IPS DF 4.7 (cell line): ENCODE measurements around the gene STK32A.
"Not testable (repeated sequence)": the region's sequence is repeated elsewhere in the genome, so short reads cannot be mapped to it uniquely, and the experiment has no call there.

Source experiments
- DNase-seq: peaks from one replicate; pipeline ENCODE4 v3.0.0-alpha.2; 2013; ENCODE audit warnings: low spot score; ENCODE audit errors: extremely low read depth

The STK32A gene

DNA sequence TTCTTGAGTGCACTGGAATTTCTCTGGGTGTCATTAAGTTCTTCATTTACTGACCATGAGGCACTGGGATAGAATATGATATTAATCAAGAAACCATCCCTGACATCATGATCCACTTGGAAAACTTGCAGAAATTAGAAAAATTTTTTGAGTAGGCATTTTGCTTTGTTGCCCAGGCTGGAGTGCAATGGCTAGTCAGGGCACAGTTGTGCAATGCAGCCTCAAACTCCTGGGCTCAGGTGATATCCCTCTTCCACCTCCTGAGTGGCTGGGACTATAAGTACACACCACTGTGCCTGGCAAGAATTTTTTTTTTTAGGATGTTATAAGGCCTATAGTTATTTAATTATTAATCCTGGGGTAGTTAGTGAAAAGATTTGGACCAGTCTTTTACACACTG is 106.5 kb downstream of the STK32A start:
- no peak for DNase-seq

DNA sequence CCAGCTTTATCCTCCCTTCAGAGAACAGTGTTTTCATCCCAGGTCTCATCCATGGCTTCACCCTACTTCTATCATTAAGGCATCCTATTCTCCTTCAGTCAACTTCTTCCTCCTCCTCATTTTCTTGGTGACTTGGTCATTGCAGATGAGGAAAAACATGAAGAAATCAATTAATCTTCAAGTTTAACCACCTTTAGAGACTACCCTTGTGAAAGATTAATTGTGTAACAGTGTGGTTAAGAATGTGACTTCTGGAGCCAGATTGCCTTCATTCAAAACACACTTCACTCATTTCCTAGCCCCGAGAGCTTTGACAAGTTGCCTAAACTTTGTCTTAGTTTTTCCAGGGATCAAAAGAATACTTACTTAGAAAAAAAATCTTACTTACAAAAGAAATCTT is 110.0 kb downstream of the STK32A start:
- DNase-seq = no peak

GRCh38 chr5:147346006-147346561 is 111.3 kb downstream of the STK32A start:
- DNase-seq = no peak

DNA sequence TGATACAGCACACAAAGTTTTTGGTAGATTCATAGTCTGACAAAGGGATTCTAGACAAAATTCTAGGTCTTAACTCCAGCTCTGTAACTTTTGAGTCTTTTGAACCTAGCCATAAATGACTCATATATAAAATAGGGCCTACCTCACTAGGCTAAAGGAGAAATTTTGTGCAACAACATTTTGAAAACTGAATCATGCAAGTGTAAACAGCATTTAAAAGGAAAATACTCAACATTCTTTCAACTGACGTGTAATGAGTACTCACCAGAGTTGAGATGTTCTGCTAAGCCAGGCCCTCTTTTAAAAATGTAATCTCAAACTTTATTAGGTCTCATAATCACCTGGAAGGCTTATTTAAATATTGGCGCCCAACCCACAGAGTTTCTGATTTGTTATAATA is 113.2 kb downstream of the STK32A start:
- no peak for DNase-seq

- DNase-seq = no peak
Observed at GRCh38 chr5:147348451-147348850, 113.6 kb downstream of the STK32A start.

GRCh38 chr5:147349241-147349640 is 114.4 kb downstream of the STK32A start:
- DNase-seq = no peak

- DNase-seq = no peak
Observed at GRCh38 chr5:147359101-147359500, 124.3 kb downstream of the STK32A start.

GRCh38 chr5:147359581-147359980 is 124.8 kb downstream of the STK32A start:
- no peak for DNase-seq

- no peak for DNase-seq
Observed at GRCh38 chr5:147360816-147361215, 126.0 kb downstream of the STK32A start.

DNA sequence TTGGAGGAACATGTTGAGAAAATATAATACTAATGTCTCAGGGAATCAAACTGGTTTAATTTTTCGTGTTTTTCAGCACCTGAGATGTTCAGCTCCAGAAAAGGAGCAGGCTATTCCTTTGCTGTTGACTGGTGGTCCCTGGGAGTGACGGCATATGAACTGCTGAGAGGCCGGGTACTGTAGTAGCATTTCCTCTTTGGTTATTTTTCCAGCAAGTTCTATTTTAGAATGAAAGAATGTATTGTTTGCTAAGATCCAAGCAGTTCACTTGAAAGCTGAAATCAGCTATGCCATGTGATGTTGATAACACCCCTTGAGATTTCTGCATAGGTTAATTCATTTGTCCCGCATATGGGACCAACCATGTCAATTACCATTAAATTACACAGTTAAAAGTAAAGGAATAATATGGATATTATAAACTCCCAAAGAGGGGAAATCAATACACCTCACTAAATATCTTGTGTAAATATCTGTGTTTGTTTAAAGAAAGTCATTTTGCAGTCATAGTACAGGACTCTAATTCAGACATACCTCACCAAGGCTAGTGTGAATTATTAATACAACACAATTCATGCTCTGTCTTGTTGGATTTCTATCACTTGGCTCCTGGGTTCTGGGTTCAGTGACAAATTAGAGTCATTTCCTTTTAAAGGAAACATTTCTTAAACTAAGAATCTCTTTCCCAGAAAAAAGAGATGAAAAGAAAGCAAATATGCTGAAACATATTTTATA is 126.8 kb downstream of the STK32A start:
- no peak for DNase-seq

DNA sequence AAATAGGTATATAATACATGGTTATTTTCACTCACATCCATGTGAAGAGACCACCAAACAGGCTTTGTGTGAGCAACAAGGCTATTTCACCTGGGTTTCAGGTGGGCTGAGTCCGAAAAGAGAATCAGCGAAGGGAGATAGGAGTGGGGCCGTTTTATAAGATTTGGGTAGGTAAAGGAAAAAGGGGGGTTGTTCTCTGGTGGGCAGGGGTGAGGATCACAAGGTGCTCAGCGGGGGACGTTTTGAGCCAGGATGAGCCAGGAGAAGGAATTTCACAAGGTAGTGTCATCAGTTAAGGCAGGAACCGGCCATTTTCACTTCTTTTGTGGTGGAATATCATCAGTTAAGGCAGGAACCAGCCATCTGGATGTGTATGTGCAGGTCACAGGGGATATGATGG is 132.6 kb downstream of the STK32A start:
- not testable (repeated sequence) for DNase-seq

GRCh38 chr5:147369742-147370374 is 135.0 kb downstream of the STK32A start:
- no peak for DNase-seq

DNA sequence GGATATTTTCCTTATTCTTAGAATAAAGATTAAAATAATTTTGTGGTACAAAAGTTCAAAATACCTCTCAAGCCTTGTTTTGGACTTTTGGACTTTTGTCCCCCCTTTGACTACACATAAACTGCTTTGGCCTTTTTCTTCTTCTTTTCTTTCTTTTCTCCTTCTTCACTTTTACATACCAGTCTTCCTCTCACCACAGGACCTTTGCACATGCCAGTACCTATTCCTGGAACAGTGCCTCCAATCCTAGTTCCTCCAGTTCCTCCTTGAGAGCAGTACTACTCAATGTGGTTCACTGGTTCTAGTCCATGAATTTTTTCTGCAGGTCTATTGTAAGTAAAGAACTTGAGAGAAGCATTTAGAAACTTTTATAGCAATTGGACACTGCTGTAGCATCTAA is 136.5 kb downstream of the STK32A start:
- no peak for DNase-seq

DNA sequence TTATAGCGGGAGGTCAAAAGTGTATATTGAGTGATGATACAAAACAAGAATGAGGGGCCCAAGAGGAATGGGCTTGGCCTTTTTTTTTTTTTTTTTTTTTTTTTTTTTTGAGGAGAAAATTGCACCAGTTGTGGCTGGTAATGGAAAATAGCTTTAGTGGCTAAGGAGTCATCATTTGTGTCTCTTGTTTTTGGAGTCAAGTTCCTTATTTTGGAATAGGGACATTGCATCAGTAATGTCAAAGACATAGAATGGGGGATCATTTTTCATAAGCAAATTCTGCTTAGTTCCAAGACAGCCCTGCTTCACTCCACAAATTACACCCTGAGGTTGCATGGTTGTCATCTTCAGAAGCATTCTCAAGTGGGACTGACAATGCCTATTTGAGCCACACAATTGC is 137.4 kb downstream of the STK32A start:
- no peak for DNase-seq

DNA sequence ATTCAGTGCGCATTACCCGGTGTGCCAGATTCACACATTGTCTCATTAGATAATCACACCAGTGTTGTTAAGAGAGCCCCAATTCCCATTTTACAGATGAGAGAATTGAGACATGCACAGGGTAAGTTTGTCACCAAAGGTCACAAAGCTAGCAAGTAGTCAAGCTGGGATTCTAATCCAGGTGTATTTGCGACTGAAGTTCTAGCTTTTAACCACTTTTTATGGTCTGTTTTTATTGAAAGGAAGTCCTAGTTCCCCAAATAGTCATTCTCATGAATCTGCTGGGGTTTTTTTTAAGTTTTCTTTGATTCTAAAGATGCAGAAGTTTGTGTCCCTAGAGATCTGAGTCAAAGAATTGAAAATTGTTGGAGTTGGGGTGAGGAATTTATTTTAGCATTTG is 138.5 kb downstream of the STK32A start:
- no peak for DNase-seq

GRCh38 chr5:147375151-147375550 is 140.3 kb downstream of the STK32A start:
- no peak for DNase-seq

- no peak for DNase-seq
Observed at GRCh38 chr5:147377682-147378081, 142.9 kb downstream of the STK32A start.

DNA sequence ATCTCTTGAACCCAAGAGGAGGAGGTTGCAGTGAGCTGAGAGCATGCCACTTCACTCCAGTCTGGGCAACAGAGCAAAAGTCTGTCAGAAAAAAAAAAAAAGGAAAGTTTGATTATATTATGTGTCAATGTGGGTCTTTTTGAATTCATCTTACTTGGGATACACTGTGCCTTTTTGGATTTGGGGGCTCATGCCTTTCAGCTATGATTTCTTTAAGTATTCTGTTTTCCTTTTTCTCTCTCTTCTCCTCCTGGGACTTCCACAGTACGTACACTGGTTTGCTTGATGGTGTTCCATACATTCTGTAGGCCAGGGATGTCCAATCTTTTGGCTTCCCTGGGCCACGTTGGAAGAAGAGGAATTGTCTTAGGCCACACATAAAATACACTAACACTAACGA is 146.7 kb downstream of the STK32A start:
- no peak for DNase-seq

GRCh38 chr5:147382776-147383175 is 147.9 kb downstream of the STK32A start:
- DNase-seq = no peak

DNA sequence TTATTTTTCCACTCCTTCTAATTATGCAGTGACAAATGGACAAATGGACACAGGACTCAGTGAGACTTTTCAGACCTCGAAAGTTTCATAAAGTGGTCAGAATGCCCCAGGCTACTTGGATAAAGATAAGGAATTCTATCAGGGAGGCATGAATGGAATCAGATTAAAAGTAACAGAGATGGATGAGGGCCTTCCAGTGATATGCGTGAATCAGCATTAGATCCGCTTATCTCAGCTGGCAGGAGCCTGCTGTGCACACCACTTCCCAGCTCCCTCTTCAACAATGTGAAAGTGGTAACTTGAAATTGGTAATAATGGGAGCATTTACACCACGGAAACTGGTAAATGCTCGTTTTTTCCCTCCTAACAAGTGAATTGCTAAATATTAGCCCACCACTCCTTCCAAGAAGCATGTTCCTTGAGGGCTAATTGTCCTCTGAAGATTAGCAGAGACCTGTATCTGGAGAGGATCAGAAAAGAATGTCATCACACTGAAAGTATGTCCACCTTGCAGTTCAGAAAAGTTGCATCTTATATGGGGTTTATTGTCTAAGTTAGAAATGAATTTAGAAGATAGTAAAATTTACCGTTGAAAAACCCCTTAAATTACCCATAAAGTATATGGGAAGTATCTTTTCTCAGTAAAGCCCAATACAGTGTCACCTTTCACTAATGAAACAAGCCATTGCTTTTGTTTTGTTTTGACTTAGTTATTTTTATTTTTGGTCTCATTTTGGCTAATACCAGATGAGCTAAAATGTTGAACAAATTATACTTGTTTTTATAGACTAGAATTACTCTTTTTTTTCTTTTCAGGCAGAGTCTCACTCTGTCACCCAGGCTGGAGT is 149.7 kb downstream of the STK32A start:
- no peak for DNase-seq

DNA sequence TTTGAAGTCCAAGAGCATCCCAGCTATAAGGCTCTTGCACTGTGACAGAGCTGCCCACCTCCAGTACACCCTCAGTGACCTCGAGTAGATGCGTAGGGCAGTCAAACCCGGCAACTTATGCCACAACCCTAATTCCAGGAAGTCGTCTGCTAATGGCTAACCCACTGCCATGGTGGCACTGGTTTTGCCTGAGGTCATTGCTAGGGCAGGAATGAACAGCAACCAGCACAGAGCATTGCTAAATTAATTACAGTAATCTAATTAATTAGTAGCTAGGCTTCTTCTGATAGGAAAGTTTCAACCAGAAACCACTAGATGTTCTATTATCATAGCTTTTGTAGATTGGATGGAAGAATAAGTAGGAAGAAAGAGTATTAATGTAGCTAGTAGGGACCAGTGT is 152.3 kb downstream of the STK32A start:
- DNase-seq = no peak
